Endothelial cell of umbilical vein (primary cell): ENCODE measurements around the gene DLG1.

Experiments used
- EZH2 ChIP-seq: IDR thresholded peaks from 2 replicates; pipeline ENCODE4 v1.6.1; 2012; ENCODE audit warnings: borderline replicate concordance, low read depth, mild to moderate bottlenecking, moderate library complexity, low read length, inconsistent platforms; ENCODE audit not compliant: severe bottlenecking
- JUN ChIP-seq: IDR thresholded peaks from 2 replicates; pipeline ENCODE4 v1.6.1; 2011; ENCODE audit warnings: borderline replicate concordance, low read depth; ENCODE audit not compliant: insufficient read length, insufficient read depth
- POLR2AphosphoS5 ChIP-seq: IDR thresholded peaks from 2 replicates; pipeline ENCODE4 v1.6.1; 2012; ENCODE audit warnings: low read depth, mild to moderate bottlenecking, control low read depth, low read length, moderate library complexity; ENCODE audit not compliant: insufficient read depth
- TF ChIP-seq, protein P1 (sequence below), 2 donors: IDR thresholded peaks; 1 replicate in 1 of 2; 2 replicates in 1 of 2; pipeline ENCODE4 v1.5.1; 2011; ENCODE audit warnings: low read length in 2 of 2, mild to moderate bottlenecking in 2 of 2, moderate library complexity in 2 of 2, control low read depth in 1 of 2, inconsistent platforms in 1 of 2, low read depth in 1 of 2; ENCODE audit not compliant: insufficient read depth in 1 of 2; ENCODE audit errors: extremely low read depth in 1 of 2

DNA sequence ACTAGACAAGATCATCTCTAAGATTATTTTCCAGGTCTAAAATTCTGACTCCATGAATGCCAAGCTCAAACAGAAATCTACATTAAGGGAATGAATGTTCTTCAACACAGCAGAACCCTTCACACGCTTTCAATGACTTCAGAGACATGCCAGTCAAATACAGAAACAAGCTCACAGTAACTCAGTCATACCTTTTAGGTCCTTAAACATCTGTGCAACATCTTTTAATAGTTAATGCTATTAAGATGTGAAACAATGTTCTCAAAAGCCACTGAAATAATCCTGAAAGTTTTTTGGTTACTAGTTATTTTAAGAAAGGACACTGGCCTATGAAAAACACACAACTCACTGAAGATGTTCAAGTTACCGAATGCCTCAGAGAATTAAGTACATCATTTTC, 2.5 kb downstream of the DLG1 start:
- TF ChIP-seq, protein P1, sequence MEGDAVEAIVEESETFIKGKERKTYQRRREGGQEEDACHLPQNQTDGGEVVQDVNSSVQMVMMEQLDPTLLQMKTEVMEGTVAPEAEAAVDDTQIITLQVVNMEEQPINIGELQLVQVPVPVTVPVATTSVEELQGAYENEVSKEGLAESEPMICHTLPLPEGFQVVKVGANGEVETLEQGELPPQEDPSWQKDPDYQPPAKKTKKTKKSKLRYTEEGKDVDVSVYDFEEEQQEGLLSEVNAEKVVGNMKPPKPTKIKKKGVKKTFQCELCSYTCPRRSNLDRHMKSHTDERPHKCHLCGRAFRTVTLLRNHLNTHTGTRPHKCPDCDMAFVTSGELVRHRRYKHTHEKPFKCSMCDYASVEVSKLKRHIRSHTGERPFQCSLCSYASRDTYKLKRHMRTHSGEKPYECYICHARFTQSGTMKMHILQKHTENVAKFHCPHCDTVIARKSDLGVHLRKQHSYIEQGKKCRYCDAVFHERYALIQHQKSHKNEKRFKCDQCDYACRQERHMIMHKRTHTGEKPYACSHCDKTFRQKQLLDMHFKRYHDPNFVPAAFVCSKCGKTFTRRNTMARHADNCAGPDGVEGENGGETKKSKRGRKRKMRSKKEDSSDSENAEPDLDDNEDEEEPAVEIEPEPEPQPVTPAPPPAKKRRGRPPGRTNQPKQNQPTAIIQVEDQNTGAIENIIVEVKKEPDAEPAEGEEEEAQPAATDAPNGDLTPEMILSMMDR (IDR thresholded peaks at IDR 0.05; ENCODE audit: extremely low read depth in 1 of 2, insufficient read depth in 1 of 2, low read depth in 1 of 2, low read length in 2 of 2): no peak
- TF ChIP-seq POLR2AphosphoS5: no peak
- TF ChIP-seq JUN: no peak
- no peak for TF ChIP-seq EZH2
